Astrocyte (in vitro differentiated cells and primary cell): Measurements from ENCODE around the gene KLB.

Experiments used
- EZH2 ChIP-seq: IDR thresholded peaks from 2 replicates; pipeline ENCODE4 v1.6.1; 2012; ENCODE audit warnings: mild to moderate bottlenecking, low read length, inconsistent platforms; ENCODE audit not compliant: insufficient read depth
- TF ChIP-seq, protein P1 (sequence below): IDR thresholded peaks from 2 replicates; pipeline ENCODE4 v1.5.1; 2011; ENCODE audit warnings: low read depth, mild to moderate bottlenecking, inconsistent platforms, low read length, moderate library complexity; ENCODE audit not compliant: insufficient read depth

DNA sequence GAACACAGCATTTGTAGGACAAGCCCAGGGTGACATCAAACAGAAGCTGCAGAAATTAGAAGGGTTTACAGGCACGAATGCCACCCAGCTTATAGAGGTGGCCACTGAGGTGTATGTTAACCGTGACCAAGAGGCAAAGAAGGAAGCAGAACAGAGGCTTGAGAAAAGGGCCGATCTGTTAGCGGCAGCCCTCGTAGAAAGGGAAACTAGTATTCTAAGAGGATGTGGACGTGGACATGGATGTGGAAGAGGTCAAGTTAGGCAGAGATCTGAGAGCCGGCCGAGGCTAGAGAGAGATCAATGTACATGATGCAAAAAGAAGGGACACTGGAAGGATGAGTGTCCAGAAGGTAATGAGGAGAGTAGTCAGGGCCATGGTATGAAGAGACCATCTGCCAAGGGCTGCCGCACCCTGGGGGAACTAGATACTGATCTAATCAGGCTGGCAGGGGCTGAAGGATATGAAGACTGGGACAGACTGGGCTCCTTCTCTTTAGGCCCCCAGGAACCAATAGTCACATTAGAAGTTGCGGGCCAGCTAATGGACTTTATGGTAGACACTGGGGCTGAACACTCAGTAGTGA, 79.6 kb downstream of the KLB start:
- TF ChIP-seq, protein P1, sequence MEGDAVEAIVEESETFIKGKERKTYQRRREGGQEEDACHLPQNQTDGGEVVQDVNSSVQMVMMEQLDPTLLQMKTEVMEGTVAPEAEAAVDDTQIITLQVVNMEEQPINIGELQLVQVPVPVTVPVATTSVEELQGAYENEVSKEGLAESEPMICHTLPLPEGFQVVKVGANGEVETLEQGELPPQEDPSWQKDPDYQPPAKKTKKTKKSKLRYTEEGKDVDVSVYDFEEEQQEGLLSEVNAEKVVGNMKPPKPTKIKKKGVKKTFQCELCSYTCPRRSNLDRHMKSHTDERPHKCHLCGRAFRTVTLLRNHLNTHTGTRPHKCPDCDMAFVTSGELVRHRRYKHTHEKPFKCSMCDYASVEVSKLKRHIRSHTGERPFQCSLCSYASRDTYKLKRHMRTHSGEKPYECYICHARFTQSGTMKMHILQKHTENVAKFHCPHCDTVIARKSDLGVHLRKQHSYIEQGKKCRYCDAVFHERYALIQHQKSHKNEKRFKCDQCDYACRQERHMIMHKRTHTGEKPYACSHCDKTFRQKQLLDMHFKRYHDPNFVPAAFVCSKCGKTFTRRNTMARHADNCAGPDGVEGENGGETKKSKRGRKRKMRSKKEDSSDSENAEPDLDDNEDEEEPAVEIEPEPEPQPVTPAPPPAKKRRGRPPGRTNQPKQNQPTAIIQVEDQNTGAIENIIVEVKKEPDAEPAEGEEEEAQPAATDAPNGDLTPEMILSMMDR: no peak
- TF ChIP-seq EZH2: no peak
